K562 (cell line): ENCODE results near the gene TMEM214. TPM values are rescaled to one million over a fixed set of nuclear protein-coding genes. Genes with fewer than 3 reads are reported as not detected.

Experiments used
- ATAC-seq: fragments of 200-7000 bp; cut with Tn5 transposase; 3 replicates; pipeline ENCODE4 v1.9.1; 2020; ENCODE audit warnings: moderate library complexity
- BruUV-seq: library from RNA; stranded (reverse); fragments of 400-500 nt; replicated peaks from 2 replicates; lab custom pipeline; 2021; lab: Mats Ljungman, UMichigan
- CTCF ChIA-PET: fragments of 300-600 bp; formaldehyde crosslinking; extraction: SDS; loops from one replicate; lab custom pipeline; 2021; ENCODE audit warnings: low intra/inter-chr PET ratio; lab: Yijun Ruan, JAX
- POLR2A ChIA-PET: fragments of 300-600, 350-650 bp; sonication (Branson Sonifier 250); formaldehyde crosslinking; extraction: SDS; loops from one replicate; lab custom pipeline; 2021; ENCODE audit warnings: antibody characterized with exemption, inconsistent platforms; lab: Yijun Ruan, JAX
- DNase-seq, 4 experiments: peaks; one replicate each; pipeline versions ENCODE4 v3.0.0 to v3.0.0-alpha.2; 2011 to 2018; ENCODE audit warnings: low spot score in 3 of 4, mixed read lengths in 3 of 4; ENCODE audit errors: extremely low read depth in 1 of 4
- FAIRE-seq: peaks from 2 replicates; lab custom pipeline; 2011; peaks lifted over from hg19 to GRCh38; lab: Jason Lieb, UNC
- H2AFZ ChIP-seq: 2 replicates; pipeline ENCODE4 v1.6.0; 2011; ENCODE audit warnings: low read depth, low read length, control low read depth, inconsistent platforms
- H3K27ac ChIP-seq: fragments of 200-600 bp; 3 replicates; pipeline ENCODE4 v1.8.0; 2011; ENCODE audit warnings: low read depth, mild to moderate bottlenecking, control low read depth, inconsistent platforms, low read length, moderate library complexity, mixed read lengths; ENCODE audit errors: extremely low read depth
- H3K27me3 ChIP-seq, 2 experiments: fragments of 300-600 bp in 1 of 2; 2 replicates in 1 of 2; 3 replicates in 1 of 2; pipeline versions ENCODE4 v1.6.0 to v1.8.0; 2011; ENCODE audit warnings: inconsistent platforms in 2 of 2, low read length in 2 of 2, mild to moderate bottlenecking in 1 of 2, mixed read lengths in 1 of 2, moderate library complexity in 1 of 2; ENCODE audit not compliant: control insufficient read depth in 2 of 2, insufficient read depth in 2 of 2
- H3K36me3 ChIP-seq: fragments of 300-600 bp; 3 replicates; pipeline ENCODE4 v1.8.0; 2011; ENCODE audit warnings: mild to moderate bottlenecking, low read length, inconsistent platforms; ENCODE audit not compliant: control insufficient read depth, insufficient read depth
- H3K4me1 ChIP-seq, 2 experiments: fragments of 200-600 bp in 1 of 2; replicated peaks in 1 of 2; 2 replicates in 1 of 2; 3 replicates in 1 of 2; pipeline versions ENCODE4 v1.5.1 to v1.8.0; 2011; ENCODE audit warnings: inconsistent platforms in 2 of 2, low read length in 2 of 2, mild to moderate bottlenecking in 1 of 2, mixed read lengths in 1 of 2, moderate library complexity in 1 of 2; ENCODE audit not compliant: control insufficient read depth in 2 of 2, insufficient read depth in 2 of 2
- H3K4me2 ChIP-seq: 2 replicates; pipeline ENCODE4 v1.6.1; 2011; ENCODE audit warnings: low read length, control low read depth, inconsistent platforms, mixed read lengths; ENCODE audit not compliant: insufficient read depth
- H3K4me3 ChIP-seq: fragments of 200-600 bp; sonication (generic), shearing (Covaris generic); 2 replicates; pipeline ENCODE4 v1.5.1; 2016; ENCODE audit warnings: control low read depth, inconsistent platforms
- H3K79me2 ChIP-seq: fragments of 200-600 bp; 3 replicates; pipeline ENCODE4 v1.8.0; 2011; ENCODE audit warnings: low read length, inconsistent platforms; ENCODE audit not compliant: control insufficient read depth, insufficient read depth
- H3K9ac ChIP-seq, 2 experiments: 2 replicates each; pipeline versions ENCODE4 v1.6.0 to v1.6.1; 2011; ENCODE audit warnings: low read depth in 2 of 2, low read length in 2 of 2, control low read depth in 1 of 2, inconsistent platforms in 1 of 2, mild to moderate bottlenecking in 1 of 2, mixed read lengths in 1 of 2; ENCODE audit not compliant: insufficient read depth in 1 of 2
- H3K9me1 ChIP-seq: one replicate; pipeline ENCODE4 v1.6.0; 2011; ENCODE audit warnings: inconsistent platforms, mild to moderate bottlenecking, low read length, moderate library complexity; ENCODE audit not compliant: control insufficient read depth, insufficient read depth
- H3K9me3 ChIP-seq: replicated peaks from 2 replicates; pipeline ENCODE4 v1.5.1; 2011; ENCODE audit warnings: low read depth, low read length, inconsistent platforms; ENCODE audit not compliant: control insufficient read depth, insufficient read depth
- H4K20me1 ChIP-seq: replicated peaks from 2 replicates; pipeline ENCODE4 v1.6.1; 2011; ENCODE audit warnings: low read length, inconsistent platforms, mixed read lengths; ENCODE audit not compliant: control insufficient read depth, insufficient read depth
- ARNT ChIP-seq, 2 experiments: fragments of 450-650 bp; IDR thresholded peaks; 2 replicates each; pipeline ENCODE4 v1.6.1; 2016; ENCODE audit warnings: mild to moderate bottlenecking in 1 of 2
- DEAF1 ChIP-seq: fragments of 450-650 bp; formaldehyde crosslinking; IDR thresholded peaks from 2 replicates; pipeline ENCODE4 v1.4.0; 2020; ENCODE audit warnings: mild to moderate bottlenecking, moderate library complexity
- HMBOX1 ChIP-seq: sonication (generic); IDR thresholded peaks from 2 replicates; pipeline ENCODE4 v1.6.1; 2016
- HNRNPL ChIP-seq: fragments of 200-400 bp; formaldehyde crosslinking; IDR thresholded peaks from 2 replicates; pipeline ENCODE4 v1.6.1; 2017; ENCODE audit warnings: low read depth, mild to moderate bottlenecking, low read length
- MED1 ChIP-seq: sonication (generic); formaldehyde crosslinking; IDR thresholded peaks from 2 replicates; pipeline ENCODE4 v1.8.1; 2023; ENCODE audit warnings: missing genetic modification reagents, borderline replicate concordance
- RERE ChIP-seq: sonication (generic); formaldehyde crosslinking; IDR thresholded peaks from 2 replicates; pipeline ENCODE4 v1.8.0; 2023; ENCODE audit warnings: missing genetic modification reagents, mild to moderate bottlenecking, borderline replicate concordance
- TARDBP ChIP-seq: fragments of 450-650 bp; IDR thresholded peaks from 2 replicates; pipeline ENCODE4 v1.6.1; 2016
- ZNF175 ChIP-seq: fragments of 200-800 bp; sonication (Bioruptor generic); IDR thresholded peaks from 2 replicates; pipeline ENCODE4 v1.6.1; 2016; ENCODE audit warnings: low read depth, mild to moderate bottlenecking, missing genetic modification characterization, missing compliant biosample characterization
- ZNF280B ChIP-seq: fragments of 250-450 bp; sonication (Bioruptor Pico); IDR thresholded peaks from 2 replicates; pipeline ENCODE4 v1.5.1; 2021; ENCODE audit warnings: mild to moderate bottlenecking
- ZNF354B ChIP-seq: fragments of 250-450 bp; sonication (Bioruptor Pico); IDR thresholded peaks from 2 replicates; pipeline ENCODE4 v1.4.0; 2020
- ZNF445 ChIP-seq: fragments of 250-450 bp; sonication (Bioruptor Pico); IDR thresholded peaks from 2 replicates; pipeline ENCODE4 v1.4.0; 2020; ENCODE audit warnings: low read depth, mild to moderate bottlenecking, moderate library complexity
- ZNF584 ChIP-seq: fragments of 200-800 bp; sonication (Bioruptor generic); IDR thresholded peaks from 2 replicates; pipeline ENCODE4 v1.6.1; 2016; ENCODE audit warnings: low read depth, mild to moderate bottlenecking, missing genetic modification characterization, missing compliant biosample characterization
- WGBS: fragments of 100-300 bp; shearing (Covaris generic); methylation state at CpG from one replicate; pipeline ENCODE4 v1.1.6; 2016; ENCODE audit warnings: low coverage, mixed read lengths; ENCODE audit not compliant: insufficient coverage; ENCODE audit errors: missing lambda C conversion rate; 5-methylcytosine and 5-hydroxymethylcytosine counted together
- in situ Hi-C: fragments of 300-500 bp; cut with MboI; formaldehyde crosslinking; loops from 4 replicates; pipeline ENCODE4 v1.15.0; 2018; ENCODE audit warnings: inconsistent platforms, mixed read lengths
- intact Hi-C: fragments of 100-400 bp; cut with micrococcal nuclease; formaldehyde crosslinking; loops from 2 replicates; pipeline ENCODE4 v1.14.2; 2022
- polyA plus RNA-seq, 8 experiments: library from polyadenylated mRNA; depleted of rRNA in 4 of 8; stranded (reverse) in 5 of 8; unstranded in 3 of 8; fragments of >200 nt; fragmentation: Nextera tagmentation in 2 of 8; fragmentation: Illumina TruSeq in 1 of 8; extraction: Ambion mirVana in 2 of 8; extraction: Trizol in 1 of 8; gene quantifications; 2 replicates each; pipeline versions ENCODE4 v1.2.1 to v1.2.3, GENCODE V29; 2011 to 2014; ENCODE audit warnings: inconsistent platforms in 1 of 8, missing spikeins in 1 of 8
- total RNA-seq, 7 experiments: library from RNA; depleted of rRNA in 6 of 7; stranded (reverse); fragments of >200 nt in 6 of 7; fragmentation: Illumina TruSeq in 2 of 7; extraction: Trizol in 2 of 7; gene quantifications; 2 replicates each; pipeline versions ENCODE4 v1.2.1 to v1.2.3, GENCODE V29; 2011 to 2021; ENCODE audit warnings: low replicate concordance in 1 of 7

Gene TMEM214
- total and polyA plus RNA-seq, 9 of the 15 experiments (the other 6 are each of a cell fraction or from before 2014, with no cell fraction given) = 11.4 to 81.4 (median 44.1) TPM

- Histone ChIP-seq H3K4me1 (peaks cover 4 to 16% of the 10 kb centered on the region in 2 experiments; a peak in 3 of 5 replicates), H3K27me3 (no peaks in the 10 kb centered on the region), H2AFZ (no peak overlapping the region), H4K20me1 (0 out of 2 replicates have a peak, but pooled peaks cover 7% of the 10 kb centered on the region), H3K9me3 (no peaks in the 10 kb centered on the region), H3K9ac (no peak overlapping the region), H3K4me3 (no peak overlapping the region), H3K36me3 (peaks cover 33% of the 10 kb centered on the region), H3K4me2 (no peak overlapping the region), H3K27ac (no peak overlapping the region), H3K9me1 (no peaks in the 10 kb centered on the region), H3K79me2 (peaks cover 32% of the 10 kb centered on the region)
- FAIRE-seq (no peak), ATAC-seq (no peak), DNase-seq (no peak)
- POLR2A ChIA-PET = interaction anchor here (0.9 to 1.1 kb wide), 2 partner anchors 22 to 24 kb away, joined by 3 to 4 read pairs; no protein-coding TSS in a partner anchor
- in situ Hi-C loops (no loop called here), intact Hi-C loops (no loop called here)
- no TSS peak for BruUV-seq
- 67% methylated on average over 5 of the region's 5 CpGs for WGBS
- CTCF ChIA-PET = no interaction called here
- no peak for TF ChIP-seq HMBOX1
- TF ChIP-seq RERE = no peak
- TF ChIP-seq TARDBP = no peak
- TF ChIP-seq ZNF445 (CRISPR knock-in tag) = no peak
- no peak for TF ChIP-seq ARNT (IDR thresholded peaks at IDR 0.05)
- TF ChIP-seq MED1 (CRISPR knock-in tag) = no peak
- no peak for TF ChIP-seq HNRNPL
- no peak for TF ChIP-seq ZNF280B (CRISPR knock-in tag)
- TF ChIP-seq DEAF1 (CRISPR knock-in tag) = no peak
- TF ChIP-seq ZNF584 = no peak
- TF ChIP-seq ZNF175 (CRISPR knock-in tag) = no peak
- TF ChIP-seq ZNF354B = no peak
These were observed 46.2 kb upstream of the TMEM214 start for GRCh38 chr2:26986576-26986975.
